Mammary epithelial cell (primary cell): Measurements from ENCODE around the gene TMEM121.
"Not testable (repeated sequence)": the region's sequence is repeated elsewhere in the genome, so short reads cannot be mapped to it uniquely, and the experiment has no call there.

Experiments
- EZH2 ChIP-seq: IDR thresholded peaks from 2 replicates; pipeline ENCODE4 v1.6.1; 2012; ENCODE audit warnings: low read length, inconsistent platforms, borderline replicate concordance
- TF ChIP-seq, protein P1 (sequence below), 2 donors: IDR thresholded peaks in 1 of 2; conservative IDR thresholded peaks in 1 of 2; 2 replicates each; pipeline ENCODE4 v1.5.1; 2011 to 2012; ENCODE audit warnings: inconsistent platforms in 2 of 2, low read length in 2 of 2, mild to moderate bottlenecking in 2 of 2, control low read depth in 1 of 2, low read depth in 1 of 2; ENCODE audit not compliant: insufficient read depth in 1 of 2; ENCODE audit errors: extremely low read depth in 1 of 2

- not testable (repeated sequence) for TF ChIP-seq EZH2
- TF ChIP-seq, protein P1, sequence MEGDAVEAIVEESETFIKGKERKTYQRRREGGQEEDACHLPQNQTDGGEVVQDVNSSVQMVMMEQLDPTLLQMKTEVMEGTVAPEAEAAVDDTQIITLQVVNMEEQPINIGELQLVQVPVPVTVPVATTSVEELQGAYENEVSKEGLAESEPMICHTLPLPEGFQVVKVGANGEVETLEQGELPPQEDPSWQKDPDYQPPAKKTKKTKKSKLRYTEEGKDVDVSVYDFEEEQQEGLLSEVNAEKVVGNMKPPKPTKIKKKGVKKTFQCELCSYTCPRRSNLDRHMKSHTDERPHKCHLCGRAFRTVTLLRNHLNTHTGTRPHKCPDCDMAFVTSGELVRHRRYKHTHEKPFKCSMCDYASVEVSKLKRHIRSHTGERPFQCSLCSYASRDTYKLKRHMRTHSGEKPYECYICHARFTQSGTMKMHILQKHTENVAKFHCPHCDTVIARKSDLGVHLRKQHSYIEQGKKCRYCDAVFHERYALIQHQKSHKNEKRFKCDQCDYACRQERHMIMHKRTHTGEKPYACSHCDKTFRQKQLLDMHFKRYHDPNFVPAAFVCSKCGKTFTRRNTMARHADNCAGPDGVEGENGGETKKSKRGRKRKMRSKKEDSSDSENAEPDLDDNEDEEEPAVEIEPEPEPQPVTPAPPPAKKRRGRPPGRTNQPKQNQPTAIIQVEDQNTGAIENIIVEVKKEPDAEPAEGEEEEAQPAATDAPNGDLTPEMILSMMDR (conservative IDR thresholded peaks at IDR 0.05 in 1 of 2, IDR thresholded peaks at IDR 0.05 in 1 of 2; ENCODE audit: extremely low read depth in 1 of 2, insufficient read depth in 1 of 2, low read depth in 1 of 2, low read length in 2 of 2), result not testable (repeated sequence)
Observed at GRCh38 chr14:105571181-105571951, 45.0 kb downstream of the TMEM121 start.
